DOHH2 (cell line): ENCODE measurements around the gene RALBP1.

ENCODE experiments used
- EZH2phosphoT487 ChIP-seq: fragments of 200-600 bp; sonication (generic); IDR thresholded peaks from 2 replicates; pipeline ENCODE4 v1.6.1; 2017; ENCODE audit warnings: borderline replicate concordance, mild to moderate bottlenecking, antibody characterized with exemption, low read length, moderate library complexity, mixed read lengths
- TF ChIP-seq, protein P1 (sequence below): fragments of 200-600 bp; sonication (generic); IDR thresholded peaks from one replicate; pipeline ENCODE4 v1.5.1; 2014; ENCODE audit warnings: antibody characterized with exemption, mild to moderate bottlenecking, low read depth, low read length; ENCODE audit not compliant: poor library complexity, severe bottlenecking

DNA sequence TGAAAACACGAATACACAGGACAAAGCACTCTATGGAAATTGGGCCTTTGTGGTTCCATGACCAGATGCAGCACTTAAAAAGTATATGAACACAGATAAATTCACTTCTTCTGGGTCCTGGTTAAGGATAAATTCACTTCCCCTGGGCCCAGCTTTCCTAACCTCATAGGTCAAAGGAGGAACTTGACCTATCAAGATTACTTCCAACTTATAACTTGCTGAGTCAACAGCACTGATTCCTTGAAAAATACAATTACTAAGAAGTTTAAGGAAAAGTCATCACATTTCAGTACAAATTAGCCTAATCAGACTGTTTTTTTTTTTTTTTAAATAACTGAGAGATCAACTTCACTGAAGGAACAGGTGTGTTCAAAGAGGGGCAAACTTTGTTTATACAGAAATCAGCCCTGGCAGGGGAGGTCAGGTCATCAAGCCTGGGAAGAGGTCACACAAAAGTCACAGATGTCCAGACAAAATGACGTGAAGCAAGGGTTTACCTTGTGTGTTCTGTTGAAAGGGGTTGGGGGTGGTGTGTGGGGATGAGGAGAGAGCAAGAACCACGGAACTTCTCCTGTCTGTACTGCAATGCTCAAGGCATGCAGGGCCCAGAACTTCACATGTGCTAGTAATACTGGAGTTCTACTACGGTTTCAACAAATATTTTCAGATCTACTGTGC, 83.2 kb downstream of the RALBP1 start:
- TF ChIP-seq, protein P1, sequence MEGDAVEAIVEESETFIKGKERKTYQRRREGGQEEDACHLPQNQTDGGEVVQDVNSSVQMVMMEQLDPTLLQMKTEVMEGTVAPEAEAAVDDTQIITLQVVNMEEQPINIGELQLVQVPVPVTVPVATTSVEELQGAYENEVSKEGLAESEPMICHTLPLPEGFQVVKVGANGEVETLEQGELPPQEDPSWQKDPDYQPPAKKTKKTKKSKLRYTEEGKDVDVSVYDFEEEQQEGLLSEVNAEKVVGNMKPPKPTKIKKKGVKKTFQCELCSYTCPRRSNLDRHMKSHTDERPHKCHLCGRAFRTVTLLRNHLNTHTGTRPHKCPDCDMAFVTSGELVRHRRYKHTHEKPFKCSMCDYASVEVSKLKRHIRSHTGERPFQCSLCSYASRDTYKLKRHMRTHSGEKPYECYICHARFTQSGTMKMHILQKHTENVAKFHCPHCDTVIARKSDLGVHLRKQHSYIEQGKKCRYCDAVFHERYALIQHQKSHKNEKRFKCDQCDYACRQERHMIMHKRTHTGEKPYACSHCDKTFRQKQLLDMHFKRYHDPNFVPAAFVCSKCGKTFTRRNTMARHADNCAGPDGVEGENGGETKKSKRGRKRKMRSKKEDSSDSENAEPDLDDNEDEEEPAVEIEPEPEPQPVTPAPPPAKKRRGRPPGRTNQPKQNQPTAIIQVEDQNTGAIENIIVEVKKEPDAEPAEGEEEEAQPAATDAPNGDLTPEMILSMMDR: no peak
- no peak for TF ChIP-seq EZH2phosphoT487
